GM10847 (cell line): Measurements from ENCODE around the gene POLR2E.

Experiments used
- POLR2A ChIP-seq: IDR thresholded peaks from 2 replicates; pipeline ENCODE4 v1.6.1; 2011; ENCODE audit not compliant: insufficient read length; ENCODE audit errors: extremely low read depth

The POLR2E gene

DNA sequence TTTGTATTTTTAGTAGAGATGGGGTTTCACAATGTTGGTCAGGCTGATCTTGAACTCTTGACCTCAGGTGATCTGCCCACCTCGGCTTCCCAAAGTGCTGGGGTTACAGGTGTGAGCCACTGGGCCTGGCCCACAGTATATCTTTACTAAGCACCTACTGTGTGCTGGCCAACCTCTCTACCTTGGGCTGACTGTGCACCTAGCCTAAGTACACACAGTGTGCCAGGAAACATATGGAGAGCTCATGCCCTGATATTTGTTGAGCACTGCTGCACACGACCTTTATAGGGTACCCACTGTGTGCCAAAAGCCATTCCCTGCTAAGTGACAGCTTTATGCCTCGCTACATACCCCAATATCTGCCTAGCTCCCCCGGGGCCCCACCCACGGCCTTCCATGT lies 34.5 kb downstream of the POLR2E start:
- no peak for TF ChIP-seq POLR2A

DNA sequence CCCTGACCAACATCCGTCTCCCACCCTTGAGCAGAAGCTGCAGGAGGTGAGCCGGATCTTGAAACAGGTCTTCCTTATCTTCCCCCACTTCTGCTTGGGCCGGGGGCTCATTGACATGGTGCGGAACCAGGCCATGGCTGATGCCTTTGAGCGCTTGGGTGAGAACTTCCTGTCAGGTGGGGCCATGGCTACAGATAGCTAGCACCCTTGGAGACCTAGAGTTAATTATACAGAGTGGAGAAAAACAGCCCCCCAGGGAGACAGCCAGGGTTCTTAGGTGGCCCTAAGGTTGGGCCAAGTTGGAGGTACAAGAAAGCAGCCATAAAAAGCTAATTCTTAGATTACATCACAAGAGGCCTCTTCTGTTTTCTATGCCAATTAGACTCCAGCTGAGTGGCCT lies 37.1 kb downstream of the POLR2E start:
- TF ChIP-seq POLR2A: no peak

DNA sequence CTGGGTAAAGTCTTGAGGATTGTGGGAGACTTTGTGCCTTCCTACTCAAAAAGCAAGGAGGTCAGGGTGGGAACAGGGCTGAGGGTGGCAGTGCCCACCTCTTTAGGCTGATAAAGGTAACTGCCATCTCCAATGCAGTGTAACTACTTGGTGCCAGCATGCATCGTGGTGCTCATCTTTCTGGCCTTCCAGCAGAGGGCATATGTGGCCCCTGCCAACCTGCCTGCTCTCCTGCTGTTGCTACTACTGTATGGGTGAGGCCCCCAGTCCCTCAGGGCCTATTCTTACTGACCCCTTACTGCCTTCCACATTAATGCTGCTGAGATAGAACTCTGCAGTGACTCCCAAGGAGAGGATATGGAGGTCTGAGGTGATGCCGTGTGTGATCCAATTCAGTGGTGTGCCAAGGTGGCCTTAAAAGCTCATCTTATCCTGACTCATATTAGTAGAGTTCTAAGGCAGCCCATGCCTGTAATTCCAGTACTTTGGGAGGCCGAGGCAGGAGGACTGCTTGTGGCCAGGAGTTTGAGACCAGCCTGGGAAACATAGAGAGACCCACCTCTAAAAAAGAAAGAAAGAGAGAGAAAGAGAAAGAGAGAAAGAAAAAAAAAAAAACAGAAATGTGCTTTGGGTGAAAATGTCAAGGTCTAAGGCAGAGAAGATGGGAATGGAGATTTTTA lies 37.9 kb downstream of the POLR2E start:
- TF ChIP-seq POLR2A: no peak

DNA sequence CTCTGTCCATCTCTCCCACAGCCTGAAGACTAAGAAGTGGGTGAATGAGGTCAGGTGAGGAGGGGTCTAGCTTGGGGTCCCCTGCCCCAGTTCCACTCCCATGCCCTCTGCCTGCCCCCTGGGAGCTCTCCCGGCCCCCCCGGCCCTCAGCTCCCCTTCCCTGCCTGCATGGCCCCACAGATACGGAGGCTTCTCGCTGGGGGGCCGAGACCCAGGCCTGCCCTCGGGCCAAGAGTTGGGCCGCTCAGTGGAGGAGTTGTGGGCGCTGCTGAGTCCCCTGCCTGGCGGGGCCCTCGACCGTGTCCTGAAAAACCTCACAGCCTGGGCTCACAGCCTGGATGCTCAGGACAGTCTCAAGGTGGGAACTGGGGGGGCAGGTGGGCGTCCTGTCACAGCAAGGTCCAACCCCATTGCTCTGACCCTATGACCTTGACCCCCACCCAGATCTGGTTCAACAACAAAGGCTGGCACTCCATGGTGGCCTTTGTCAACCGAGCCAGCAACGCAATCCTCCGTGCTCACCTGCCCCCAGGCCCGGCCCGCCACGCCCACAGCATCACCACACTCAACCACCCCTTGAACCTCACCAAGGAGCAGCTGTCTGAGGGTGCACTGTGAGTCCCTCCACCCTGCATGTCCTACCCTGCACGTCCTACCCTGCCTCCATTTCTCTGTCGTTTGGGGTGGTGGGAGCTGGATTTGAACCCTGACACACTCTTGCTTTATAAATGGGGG lies 39.1 kb downstream of the POLR2E start:
- no peak for TF ChIP-seq POLR2A

DNA sequence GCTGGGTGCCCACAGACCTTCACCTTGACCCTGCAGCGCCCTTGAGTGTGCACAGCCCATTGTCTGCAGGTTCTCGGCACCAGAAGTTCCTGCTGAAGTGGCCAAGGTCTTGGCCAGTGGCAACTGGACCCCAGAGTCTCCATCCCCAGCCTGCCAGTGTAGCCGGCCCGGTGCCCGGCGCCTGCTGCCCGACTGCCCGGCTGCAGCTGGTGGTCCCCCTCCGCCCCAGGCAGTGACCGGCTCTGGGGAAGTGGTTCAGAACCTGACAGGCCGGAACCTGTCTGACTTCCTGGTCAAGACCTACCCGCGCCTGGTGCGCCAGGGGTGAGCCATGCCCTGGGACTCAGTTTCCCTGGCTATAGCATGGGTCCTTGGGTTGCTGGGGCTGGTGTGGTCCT lies 40.1 kb downstream of the POLR2E start:
- no peak for TF ChIP-seq POLR2A

DNA sequence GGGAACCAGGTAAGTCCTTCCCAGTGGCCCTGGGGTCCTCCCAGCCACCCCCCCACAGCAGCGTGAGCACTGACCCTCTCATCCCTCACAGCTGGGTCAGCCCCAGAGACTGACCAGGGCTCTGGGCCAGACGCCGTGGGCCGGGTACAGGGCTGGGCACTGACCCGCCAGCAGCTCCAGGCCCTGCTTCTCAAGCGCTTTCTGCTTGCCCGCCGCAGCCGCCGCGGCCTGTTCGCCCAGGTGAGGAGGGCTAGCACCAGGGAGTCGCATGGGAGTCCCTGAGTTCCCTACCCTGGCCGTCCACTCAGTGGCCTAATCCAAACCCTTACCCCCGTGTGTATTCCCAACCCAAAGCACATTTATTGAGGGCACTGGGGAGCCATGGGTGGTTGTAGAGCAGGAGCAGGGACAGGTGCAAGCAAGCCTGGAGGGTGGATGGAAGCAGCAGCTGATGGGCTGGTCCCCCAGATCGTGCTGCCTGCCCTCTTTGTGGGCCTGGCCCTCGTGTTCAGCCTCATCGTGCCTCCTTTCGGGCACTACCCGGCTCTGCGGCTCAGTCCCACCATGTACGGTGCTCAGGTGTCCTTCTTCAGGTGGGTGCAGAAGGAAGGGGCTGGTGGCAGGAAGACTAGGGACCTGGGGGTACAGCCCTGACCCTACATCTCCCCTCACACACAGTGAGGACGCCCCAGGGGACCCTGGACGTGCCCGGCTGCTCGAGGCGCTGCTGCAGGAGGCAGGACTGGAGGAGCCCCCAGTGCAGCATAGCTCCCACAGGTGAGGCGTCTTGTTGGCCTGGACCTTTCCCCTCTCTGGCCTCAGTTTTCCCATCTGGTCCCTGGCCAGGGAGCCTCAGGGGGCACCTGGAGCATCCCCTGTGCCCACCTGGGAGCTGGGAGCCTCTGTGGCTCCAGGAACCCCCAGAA lies 40.8 kb downstream of the POLR2E start:
- TF ChIP-seq POLR2A: no peak

DNA sequence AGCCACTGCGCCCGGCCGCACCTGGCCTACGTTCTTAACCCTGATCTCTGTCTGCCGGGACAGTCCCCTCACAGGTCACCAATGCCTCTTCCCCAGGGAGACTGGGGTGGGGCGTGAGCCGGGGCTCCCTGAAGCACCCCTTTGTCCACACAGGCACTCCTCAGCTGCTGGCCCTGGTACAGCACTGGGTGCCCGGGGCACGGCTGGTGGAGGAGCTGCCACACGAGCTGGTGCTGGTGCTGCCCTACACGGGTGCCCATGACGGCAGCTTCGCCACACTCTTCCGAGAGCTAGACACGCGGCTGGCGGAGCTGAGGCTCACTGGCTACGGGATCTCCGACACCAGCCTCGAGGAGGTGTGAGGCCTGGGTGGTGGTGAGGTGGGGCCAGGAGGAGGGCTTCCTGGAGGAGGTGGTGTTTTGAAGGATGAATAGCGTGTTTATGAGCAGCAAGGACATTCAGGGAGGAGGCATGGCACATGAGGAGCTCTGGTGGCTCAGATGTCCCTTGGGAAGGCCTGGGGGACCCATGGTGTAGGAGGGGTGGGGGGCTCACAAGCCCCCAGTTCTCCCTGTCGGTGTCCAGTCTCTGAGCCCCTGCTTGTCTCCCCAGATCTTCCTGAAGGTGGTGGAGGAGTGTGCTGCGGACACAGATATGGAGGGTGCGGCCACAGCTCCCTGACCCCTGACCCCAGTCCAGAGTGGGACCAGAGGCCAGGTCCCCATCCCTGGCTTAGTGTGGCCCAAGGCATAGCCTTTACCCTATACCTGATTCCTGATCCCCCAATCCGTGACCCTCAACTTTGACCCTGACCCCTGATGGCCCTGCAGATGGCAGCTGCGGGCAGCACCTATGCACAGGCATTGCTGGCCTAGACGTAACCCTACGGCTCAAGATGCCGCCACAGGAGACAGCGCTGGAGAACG lies 41.7 kb downstream of the POLR2E start:
- TF ChIP-seq POLR2A: no peak

DNA sequence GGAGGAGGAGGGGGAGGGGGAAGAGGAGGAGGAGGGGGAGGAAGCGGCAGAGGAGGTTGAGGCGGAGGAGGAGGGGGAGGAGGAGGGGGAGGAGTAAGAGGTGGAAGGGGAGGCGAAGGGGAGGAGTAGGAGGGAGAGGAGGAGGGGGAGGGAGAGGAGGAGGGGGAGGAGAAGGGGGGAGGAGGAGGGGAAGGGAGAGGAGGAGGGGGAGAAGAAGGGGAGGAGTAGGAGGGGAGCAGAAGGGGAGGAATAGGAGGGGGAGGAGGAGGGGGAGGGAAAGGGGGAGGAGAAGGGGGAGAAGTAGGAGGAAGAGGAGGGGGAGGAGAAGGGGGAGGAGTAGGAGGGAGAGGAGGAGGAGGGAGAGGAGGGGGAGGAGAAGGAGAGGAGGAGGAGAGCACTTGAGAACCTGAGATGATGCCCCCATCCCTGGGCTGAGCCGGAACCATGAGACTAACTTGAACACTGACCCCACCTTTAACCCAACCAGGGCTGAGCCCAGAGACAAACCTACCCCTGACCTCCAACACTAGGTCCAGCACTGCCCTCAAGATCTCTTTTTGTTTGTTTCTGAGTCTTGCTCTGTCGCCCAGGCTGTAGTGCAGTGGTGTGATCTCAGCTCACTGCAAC lies 42.7 kb downstream of the POLR2E start:
- TF ChIP-seq POLR2A: no peak

DNA sequence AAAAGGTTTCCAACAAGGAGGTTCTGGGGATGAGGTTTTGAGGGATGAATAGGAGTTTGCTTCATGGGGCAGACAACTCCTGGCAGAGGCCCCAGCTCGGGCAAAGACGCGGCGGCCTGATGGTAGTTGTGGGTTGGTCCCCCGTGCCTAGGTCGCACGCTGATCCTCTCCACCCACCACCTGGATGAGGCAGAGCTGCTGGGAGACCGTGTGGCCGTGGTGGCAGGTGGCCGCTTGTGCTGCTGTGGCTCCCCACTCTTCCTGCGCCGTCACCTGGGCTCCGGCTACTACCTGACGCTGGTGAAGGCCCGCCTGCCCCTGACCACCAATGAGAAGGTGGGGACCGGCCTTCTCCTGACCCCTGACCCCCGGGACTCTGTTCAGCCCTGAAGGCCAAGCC lies 43.4 kb downstream of the POLR2E start:
- TF ChIP-seq POLR2A: no peak

DNA sequence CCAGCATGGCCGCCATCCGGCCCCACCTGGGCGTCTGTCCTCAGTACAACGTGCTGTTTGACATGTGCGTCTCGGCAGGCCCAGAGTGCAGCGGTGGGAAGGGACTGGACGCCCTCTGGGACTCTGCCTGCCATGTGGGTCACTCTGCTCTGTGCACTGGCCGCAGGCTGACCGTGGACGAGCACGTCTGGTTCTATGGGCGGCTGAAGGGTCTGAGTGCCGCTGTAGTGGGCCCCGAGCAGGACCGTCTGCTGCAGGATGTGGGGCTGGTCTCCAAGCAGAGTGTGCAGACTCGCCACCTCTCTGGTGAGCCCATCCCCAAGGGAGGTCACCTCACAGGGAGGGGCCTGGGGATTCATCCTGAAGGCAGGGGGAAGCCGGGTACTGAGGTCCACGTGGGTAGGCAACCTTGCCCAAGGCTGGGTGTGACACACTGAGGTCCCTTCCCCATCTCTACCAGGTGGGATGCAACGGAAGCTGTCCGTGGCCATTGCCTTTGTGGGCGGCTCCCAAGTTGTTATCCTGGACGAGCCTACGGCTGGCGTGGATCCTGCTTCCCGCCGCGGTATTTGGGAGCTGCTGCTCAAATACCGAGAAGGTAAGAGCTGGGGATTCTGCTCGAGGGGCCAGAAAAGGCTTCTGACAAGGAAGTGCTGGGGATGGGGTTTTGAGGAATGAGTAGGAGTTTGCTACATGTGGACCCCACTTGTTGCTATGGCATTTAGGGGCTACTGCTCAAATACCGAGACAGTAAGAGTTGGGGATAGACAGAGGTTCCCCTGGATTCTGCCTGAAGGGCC lies 44.0 kb downstream of the POLR2E start:
- TF ChIP-seq POLR2A: no peak

DNA sequence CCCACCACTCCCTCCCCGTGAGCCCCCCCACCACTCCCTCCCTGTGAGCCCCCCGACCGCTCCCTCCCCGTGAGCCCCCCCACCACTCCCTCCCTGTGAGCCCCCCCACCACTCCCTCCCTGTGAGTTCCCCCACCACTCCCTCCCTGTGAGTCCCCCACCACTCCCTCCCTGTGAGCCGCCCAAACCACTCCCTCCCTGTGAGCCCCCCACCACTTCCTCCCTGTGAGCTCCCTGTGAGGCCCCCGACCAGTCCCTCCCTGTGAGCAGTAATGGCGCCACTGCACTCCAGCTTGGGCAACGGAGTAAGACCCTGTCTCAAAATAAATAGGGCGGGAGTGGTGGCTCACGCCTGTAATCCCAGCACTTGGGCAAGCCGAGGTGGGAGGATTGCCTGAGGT lies 45.4 kb downstream of the POLR2E start:
- TF ChIP-seq POLR2A: no peak

DNA sequence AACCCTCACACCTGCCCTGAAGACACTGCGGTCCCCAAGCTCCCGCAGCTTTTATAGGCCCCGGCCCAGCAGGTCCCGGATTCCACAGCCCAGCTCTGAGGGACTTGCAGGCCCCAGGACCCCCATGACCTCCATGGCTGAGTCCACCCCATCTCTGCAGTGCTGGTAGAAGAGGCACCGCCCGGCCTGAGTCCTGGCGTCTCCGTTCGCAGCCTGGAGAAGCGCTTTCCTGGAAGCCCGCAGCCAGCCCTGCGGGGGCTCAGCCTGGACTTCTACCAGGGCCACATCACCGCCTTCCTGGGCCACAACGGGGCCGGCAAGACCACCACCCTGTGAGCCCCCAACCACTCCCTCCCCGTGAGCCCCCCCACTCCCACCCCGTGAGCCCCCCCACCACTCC lies 46.1 kb downstream of the POLR2E start:
- TF ChIP-seq POLR2A: no peak

DNA sequence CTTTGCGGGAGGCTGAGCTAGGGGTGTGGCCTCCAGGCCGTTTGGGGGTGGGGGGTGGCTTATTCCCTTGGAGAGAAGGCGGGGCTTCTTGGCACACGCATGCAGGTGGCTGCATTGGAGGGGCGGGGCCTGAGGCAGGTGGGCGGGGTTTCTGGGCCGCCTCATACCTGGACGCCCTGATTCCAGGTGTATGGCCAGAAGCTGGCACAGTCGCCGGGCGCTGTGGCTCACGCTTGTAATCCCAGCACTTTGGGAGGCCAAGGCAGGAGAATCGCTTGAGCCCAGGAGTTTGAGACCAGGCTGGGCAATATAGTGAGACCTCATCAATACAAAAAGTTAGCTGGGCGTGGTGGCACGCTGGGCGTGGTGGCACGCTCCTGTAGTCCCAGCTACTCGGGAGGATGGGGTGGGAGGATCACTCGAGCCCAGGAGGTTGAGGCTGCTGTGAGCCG lies 47.5 kb downstream of the POLR2E start:
- TF ChIP-seq POLR2A: no peak
